Adrenal gland (tissue), 5 donors: ENCODE data around the gene SH3RF2.

ENCODE experiments used
- CTCF ChIP-seq, 6 experiments: fragments of 450-650 bp in 4 of 6; fragments of 200-600 bp in 2 of 6; sonication (generic) in 1 of 6; IDR thresholded peaks; 1 replicate in 5 of 6; 2 replicates in 1 of 6; pipeline versions ENCODE4 v1.5.1 to v1.8.0; 2016 to 2021; ENCODE audit warnings: antibody characterized with exemption in 6 of 6, mild to moderate bottlenecking in 2 of 6, moderate library complexity in 1 of 6
- POLR2A ChIP-seq, 2 donors: fragments of 450-650 bp; IDR thresholded peaks; one replicate each; pipeline ENCODE4 v1.6.1; 2017; ENCODE audit warnings: antibody characterized with exemption in 2 of 2, mild to moderate bottlenecking in 2 of 2, moderate library complexity in 1 of 2
- donor health status: DM: no; HTN: no; CAD: no.

GRCh38 chr5:146088098-146088497, 151.7 kb downstream of the SH3RF2 start:
- TF ChIP-seq CTCF (IDR thresholded peaks at IDR 0.05): no peak
- TF ChIP-seq POLR2A (IDR thresholded peaks at IDR 0.05): no peak
